Measurements from ENCODE around the gene FAM229A.

Gene FAM229A

GRCh38 chr1:32345289-32345827 is 16.9 kb downstream of the FAM229A start:
- peak in 1 of 2 experiments; percentile 22 for DNase-seq

GRCh38 chr1:32342704-32343103 is 19.6 kb downstream of the FAM229A start:
- DNase-seq: no peak

- no peak for DNase-seq
These were observed 20.3 kb downstream of the FAM229A start for GRCh38 chr1:32341971-32342370.

GRCh38 chr1:32341186-32341757 is 21.0 kb downstream of the FAM229A start:
- no peak for DNase-seq

- no peak for DNase-seq
These were observed 22.8 kb downstream of the FAM229A start for GRCh38 chr1:32339363-32339978.

- no peak for DNase-seq
These were observed 23.6 kb downstream of the FAM229A start for GRCh38 chr1:32338637-32339145.

- no peak for DNase-seq
These were observed 24.2 kb downstream of the FAM229A start for GRCh38 chr1:32337855-32338636.

- no peak for DNase-seq
These were observed 25.2 kb downstream of the FAM229A start for GRCh38 chr1:32336963-32337675.

GRCh38 chr1:32336591-32336932 is 25.7 kb downstream of the FAM229A start:
- DNase-seq: no peak

- DNase-seq: peak; percentile 52 to 85
These were observed 26.3 kb downstream of the FAM229A start, which contains the start of gene MARCKSL1 for GRCh38 chr1:32335790-32336590. Gene MARCKSL1, minus strand, starts transcription at chr1:32336233. Its CDS starts 200 bp downstream, at chr1:32336033.

GRCh38 chr1:32335535-32335789 is 26.8 kb downstream of the FAM229A start:
- DNase-seq: no peak

GRCh38 chr1:32334864-32335534 is 27.3 kb downstream of the FAM229A start:
- DNase-seq: peak in 1 of 2 experiments; percentile 54

- no peak for DNase-seq
These were observed 27.9 kb downstream of the FAM229A start for GRCh38 chr1:32334274-32334861.

GRCh38 chr1:32333251-32333963 is 28.9 kb downstream of the FAM229A start:
- DNase-seq: no peak

GRCh38 chr1:32332290-32333079 is 29.8 kb downstream of the FAM229A start:
- no peak for DNase-seq

GRCh38 chr1:32331549-32331948 is 30.7 kb downstream of the FAM229A start:
- DNase-seq: no peak

- DNase-seq: no peak
These were observed 31.6 kb downstream of the FAM229A start for GRCh38 chr1:32330558-32331151.

GRCh38 chr1:32329931-32330466 is 32.3 kb downstream of the FAM229A start:
- DNase-seq: no peak

- no peak for DNase-seq
These were observed 35.1 kb downstream of the FAM229A start for GRCh38 chr1:32327204-32327603.

Data from SHP77 (cell line).